Osteoblast (primary cell): ENCODE measurements around the gene RSPH10B. TPM values are rescaled to one million over a fixed set of nuclear protein-coding genes. Genes with fewer than 3 reads are reported as not detected.
A peak's percentile ranks its signal among the peaks of the same experiment; 100 is the strongest.
"Not testable (repeated sequence)": the region's sequence is repeated elsewhere in the genome, so short reads cannot be mapped to it uniquely, and the experiment has no call there.

Experiments used
- DNase-seq: peaks from one replicate; pipeline ENCODE4 v3.0.0; 2011; ENCODE audit warnings: low spot score, mixed read lengths; ENCODE audit not compliant: insufficient read length; ENCODE audit errors: missing footprints
- H2AFZ ChIP-seq: 2 replicates; pipeline ENCODE4 v1.6.0; 2011; ENCODE audit warnings: mild to moderate bottlenecking, low read length
- H3K27ac ChIP-seq: 2 replicates; pipeline ENCODE4 v1.5.1; 2011; ENCODE audit warnings: mild to moderate bottlenecking, low read depth, low read length, moderate library complexity
- H3K27me3 ChIP-seq: 2 replicates; pipeline ENCODE4 v1.6.0; 2012; ENCODE audit warnings: mild to moderate bottlenecking, control low read depth, inconsistent platforms, low read length, moderate library complexity; ENCODE audit not compliant: insufficient read depth
- H3K36me3 ChIP-seq: 2 replicates; pipeline ENCODE4 v1.5.1; 2011; ENCODE audit warnings: mild to moderate bottlenecking, low read length, control low read depth, moderate library complexity; ENCODE audit not compliant: insufficient read depth
- H3K4me1 ChIP-seq: 2 replicates; pipeline ENCODE4 v1.5.1; 2011; ENCODE audit warnings: mild to moderate bottlenecking, low read length, control low read depth, moderate library complexity; ENCODE audit not compliant: insufficient read depth
- H3K4me2 ChIP-seq: 2 replicates; pipeline ENCODE4 v1.6.0; 2011; ENCODE audit warnings: mild to moderate bottlenecking, low read length; ENCODE audit not compliant: insufficient read depth
- H3K4me3 ChIP-seq: fragments of 200-600 bp; sonication (generic); 3 replicates; pipeline ENCODE4 v1.5.1; 2012; ENCODE audit warnings: mild to moderate bottlenecking, low read length, inconsistent platforms; ENCODE audit not compliant: insufficient read depth
- H3K79me2 ChIP-seq: 2 replicates; pipeline ENCODE4 v1.6.0; 2012; ENCODE audit warnings: mild to moderate bottlenecking, low read length, control low read depth, inconsistent platforms; ENCODE audit not compliant: insufficient read depth
- H3K9me3 ChIP-seq: 2 replicates; pipeline ENCODE4 v1.5.1; 2011; ENCODE audit warnings: low read depth, low read length, control low read depth
- H4K20me1 ChIP-seq: 2 replicates; pipeline ENCODE4 v1.6.0; 2012; ENCODE audit warnings: mild to moderate bottlenecking, low read length, control low read depth; ENCODE audit not compliant: insufficient read depth
- CTCF ChIP-seq: IDR thresholded peaks from 2 replicates; pipeline ENCODE4 v1.5.1; 2011; ENCODE audit warnings: mild to moderate bottlenecking, low read depth, low read length, moderate library complexity; ENCODE audit errors: extremely low read depth
- total RNA-seq: library from RNA; depleted of rRNA; stranded (reverse); fragments of >200 nt; gene quantifications from 2 replicates; pipeline ENCODE4 v1.2.3, GENCODE V29; 2012

Gene RSPH10B
- total RNA-seq, 1 donor, result not detected

DNA sequence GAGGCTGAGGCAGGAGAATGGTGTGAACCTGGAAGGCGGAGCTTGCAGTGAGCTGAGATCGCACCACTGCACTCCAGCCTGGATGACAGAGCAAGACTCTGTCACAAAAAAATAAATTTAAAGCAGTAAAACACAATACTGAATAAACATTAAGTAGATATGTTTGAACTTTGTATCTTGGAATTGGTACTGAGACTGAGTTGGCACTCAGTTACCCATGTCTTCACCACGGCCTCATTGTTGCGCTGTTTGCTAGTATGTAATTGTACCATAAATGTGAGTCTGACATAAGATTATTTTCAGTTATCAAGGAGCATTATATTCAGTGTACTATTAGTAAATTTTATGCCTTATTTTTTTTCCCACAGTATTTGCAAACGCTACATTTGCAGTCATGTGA lies 65.8 kb downstream of the RSPH10B start:
- H3K4me1 ChIP-seq, DNase-seq: not testable (repeated sequence)

GRCh38 chr7:5903002-5903401 lies 67.5 kb downstream of the RSPH10B start:
- H2AFZ ChIP-seq, H3K4me2 ChIP-seq, H3K4me3 ChIP-seq, H3K4me1 ChIP-seq, H3K36me3 ChIP-seq, DNase-seq, H3K27ac ChIP-seq, H3K9me3 ChIP-seq, H4K20me1 ChIP-seq, H3K79me2 ChIP-seq, H3K27me3 ChIP-seq: not testable (repeated sequence)

More for the DNA sequence above, 65.8 kb downstream of the RSPH10B start:
- not testable (repeated sequence) for H3K36me3 ChIP-seq, H3K9me3 ChIP-seq, H3K4me2 ChIP-seq, H4K20me1 ChIP-seq, H3K79me2 ChIP-seq, H3K27ac ChIP-seq, H3K4me3 ChIP-seq, H3K27me3 ChIP-seq, H2AFZ ChIP-seq

DNA sequence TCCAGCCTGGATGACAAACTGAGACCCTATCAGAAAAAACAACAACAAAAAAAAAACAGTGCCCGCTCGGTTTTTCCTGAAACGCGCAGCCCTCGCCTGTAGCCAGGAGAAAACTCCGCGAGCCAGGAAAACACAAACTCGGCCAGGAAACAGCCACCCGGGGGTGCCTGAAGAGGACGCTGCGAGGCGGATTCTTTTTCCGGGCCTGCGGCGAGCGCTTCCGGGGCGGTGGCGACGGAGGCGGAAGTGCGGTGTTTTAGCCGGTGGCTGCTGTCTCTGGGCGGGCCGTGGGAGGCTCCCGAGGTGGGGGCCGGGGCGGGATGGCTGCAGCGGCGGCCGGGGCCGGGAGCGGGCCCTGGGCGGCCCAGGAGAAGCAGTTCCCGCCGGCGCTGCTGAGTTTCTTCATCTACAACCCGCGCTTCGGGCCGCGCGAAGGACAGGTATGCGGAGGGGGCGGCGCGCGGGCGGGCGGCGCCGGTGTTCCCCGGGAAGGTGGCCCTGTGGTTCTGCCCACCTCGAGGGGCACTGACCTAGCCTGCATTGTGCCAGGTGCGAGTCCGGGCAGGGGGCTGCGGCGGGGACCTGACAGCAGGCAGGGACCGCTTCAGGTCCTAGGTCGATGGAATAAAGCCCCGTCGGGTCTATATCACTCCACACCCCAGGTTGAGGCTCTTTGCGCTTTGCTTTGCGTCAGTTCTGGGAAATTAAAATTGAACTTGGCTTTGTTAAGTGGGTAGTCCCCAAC lies 71.8 kb downstream of the RSPH10B start, which contains the start of gene CCZ1:
CCZ1 (plus strand) TSS at position 254 of the 745 bp plus-strand sequence; CDS start at position 321, 67 bp downstream.
- H3K36me3 ChIP-seq, H4K20me1 ChIP-seq, H3K9me3 ChIP-seq, H3K4me1 ChIP-seq, H3K27ac ChIP-seq, H3K27me3 ChIP-seq, H3K79me2 ChIP-seq: not testable (repeated sequence)
- Histone ChIP-seq H3K4me3 (peak within 1 kb of the TSS; percentile 63), H3K4me2 (peak within 1 kb of the TSS; percentile 43), H2AFZ (peak within 1 kb of the TSS; percentile 51)
- DNase-seq, result peak; percentile 58

- H3K36me3 ChIP-seq, H3K4me1 ChIP-seq, H3K79me2 ChIP-seq, H3K4me3 ChIP-seq, H3K4me2 ChIP-seq, H3K9me3 ChIP-seq, H3K27ac ChIP-seq, H2AFZ ChIP-seq, H3K27me3 ChIP-seq, DNase-seq, H4K20me1 ChIP-seq: not testable (repeated sequence)
Measured at GRCh38 chr7:5897369-5897919, 73.0 kb downstream of the RSPH10B start.

DNA sequence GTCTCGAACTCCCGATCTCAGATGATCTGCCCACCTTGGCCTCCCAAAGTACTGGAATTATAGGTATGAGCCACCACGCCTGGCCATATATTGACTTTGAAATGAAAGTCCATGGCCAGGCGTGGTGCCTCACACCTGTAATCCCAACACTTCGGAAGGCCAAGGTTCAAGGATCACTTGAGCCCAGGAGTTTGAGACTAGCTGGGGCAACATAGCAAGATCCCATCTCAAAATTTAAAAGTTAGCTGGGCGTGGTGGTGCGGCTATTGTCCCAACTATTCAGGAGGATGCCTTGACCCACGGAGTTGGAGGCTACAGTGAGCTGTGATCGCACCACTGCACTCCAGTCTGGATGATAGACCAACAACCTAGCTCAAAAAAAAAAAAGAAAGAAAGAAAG lies 78.0 kb downstream of the RSPH10B start:
- H2AFZ ChIP-seq, result no peak overlapping the region
- H4K20me1 ChIP-seq, result no peaks in the 10 kb centered on the region
- no peaks in the 10 kb centered on the region for H3K9me3 ChIP-seq
- no peak for TF ChIP-seq CTCF
- H3K4me1 ChIP-seq, result no peaks in the 10 kb centered on the region
- H3K27ac ChIP-seq, result no peak overlapping the region
- no peaks in the 10 kb centered on the region for H3K27me3 ChIP-seq
- H3K36me3 ChIP-seq, result no peaks in the 10 kb centered on the region
- H3K4me2 ChIP-seq, result no peak overlapping the region
- no peak for DNase-seq
- no peak overlapping the region for H3K4me3 ChIP-seq
- no peaks in the 10 kb centered on the region for H3K79me2 ChIP-seq

- not testable (repeated sequence) for H3K79me2 ChIP-seq, H3K4me2 ChIP-seq, H3K27me3 ChIP-seq
Measured at GRCh38 chr7:5890244-5890643, 80.2 kb downstream of the RSPH10B start.

DNA sequence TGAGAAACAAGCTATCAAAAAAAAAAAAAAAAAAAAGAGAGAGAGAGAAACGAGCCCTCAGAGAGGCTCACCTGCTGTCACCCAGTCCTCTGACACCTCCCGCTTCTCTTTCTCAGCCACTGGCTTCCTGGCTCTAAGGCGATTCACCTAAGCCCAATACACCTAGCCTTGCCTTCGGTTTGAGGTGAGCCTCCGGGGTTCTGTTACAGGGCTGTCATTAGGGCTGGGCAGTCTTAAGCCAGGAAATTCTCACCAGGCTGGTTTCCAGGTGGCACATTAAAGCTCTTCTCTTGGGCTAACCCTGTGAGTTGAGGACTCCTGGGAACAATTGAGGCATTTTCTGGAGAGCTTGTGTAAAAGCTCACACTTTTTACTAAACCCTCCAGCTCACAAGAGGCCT lies 82.5 kb downstream of the RSPH10B start:
- H3K4me3 ChIP-seq, H3K9me3 ChIP-seq, H3K27me3 ChIP-seq, H2AFZ ChIP-seq, H4K20me1 ChIP-seq, H3K27ac ChIP-seq, H3K4me2 ChIP-seq, H3K4me1 ChIP-seq, DNase-seq, H3K79me2 ChIP-seq, H3K36me3 ChIP-seq: not testable (repeated sequence)

More at GRCh38 chr7:5890244-5890643, 80.2 kb downstream of the RSPH10B start:
- not testable (repeated sequence) for H3K4me1 ChIP-seq, H3K27ac ChIP-seq, H4K20me1 ChIP-seq, H3K36me3 ChIP-seq, H3K4me3 ChIP-seq, H2AFZ ChIP-seq, DNase-seq, H3K9me3 ChIP-seq

DNA sequence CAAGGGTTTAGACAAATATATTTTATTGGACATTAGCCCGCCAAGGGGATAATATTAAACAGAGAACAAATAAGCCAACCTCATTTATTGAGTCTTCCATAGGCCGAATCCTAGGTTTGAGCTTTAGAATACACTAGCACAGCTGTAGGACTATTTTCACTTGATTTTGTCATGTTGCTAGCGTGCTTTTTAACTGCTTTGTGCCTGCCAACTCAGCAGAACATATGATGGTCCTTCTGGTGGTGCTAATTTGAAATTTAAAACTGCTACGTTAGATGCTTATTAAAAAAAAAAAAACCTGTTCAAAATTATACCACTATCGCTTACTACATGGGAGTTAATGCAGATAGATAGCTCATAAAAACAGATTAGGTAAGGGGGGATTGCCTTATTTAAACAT lies 86.1 kb downstream of the RSPH10B start:
- not testable (repeated sequence) for H4K20me1 ChIP-seq, H3K27ac ChIP-seq, H3K4me3 ChIP-seq, H3K79me2 ChIP-seq, DNase-seq, H3K4me1 ChIP-seq, H3K36me3 ChIP-seq, H2AFZ ChIP-seq, H3K9me3 ChIP-seq, H3K27me3 ChIP-seq, H3K4me2 ChIP-seq
